Amygdala (tissue), 56 donors: ENCODE measurements around the gene PTPRN2.
"Not testable (repeated sequence)": the region's sequence is repeated elsewhere in the genome, so short reads cannot be mapped to it uniquely, and the experiment has no call there.

ENCODE experiments used
- DNase-seq, 56 donors: peaks; one replicate each; lab custom pipeline; 2025; lab: John Stamatoyannopoulos, UW

Gene PTPRN2

DNA sequence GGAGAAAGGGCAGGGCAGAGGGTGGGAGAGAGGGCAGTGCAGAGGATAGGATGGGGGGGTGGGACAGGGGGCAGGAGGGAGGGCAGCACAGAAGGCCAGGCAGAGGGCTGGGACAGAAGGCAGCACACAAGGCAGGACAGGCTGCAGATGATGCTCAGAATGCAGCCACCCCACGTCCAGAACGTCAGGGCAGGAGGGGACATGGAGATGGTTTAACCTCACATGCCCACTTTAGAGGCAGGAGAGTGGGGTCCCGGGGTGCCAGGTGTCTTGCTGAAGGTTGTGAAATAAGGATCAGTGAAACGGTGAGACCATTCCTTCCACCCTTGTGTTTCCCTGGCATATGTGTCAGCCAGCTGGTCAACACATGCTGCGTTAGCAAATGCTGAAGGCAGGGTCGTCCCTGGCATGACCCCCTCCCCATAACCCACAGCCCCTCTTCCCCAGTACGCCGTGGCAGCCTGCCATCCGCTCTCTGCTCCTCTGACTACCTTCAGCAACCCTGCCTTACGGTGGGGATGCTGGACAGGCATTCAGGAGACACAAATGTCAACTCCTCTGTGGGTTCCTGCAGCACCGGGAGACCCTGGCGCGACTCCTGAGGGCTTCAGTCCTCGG is 658.7 kb downstream of the PTPRN2 start:
- no peak for DNase-seq

- DNase-seq, result no peak
Observed at GRCh38 chr7:157928171-157928794, 659.3 kb downstream of the PTPRN2 start.

DNA sequence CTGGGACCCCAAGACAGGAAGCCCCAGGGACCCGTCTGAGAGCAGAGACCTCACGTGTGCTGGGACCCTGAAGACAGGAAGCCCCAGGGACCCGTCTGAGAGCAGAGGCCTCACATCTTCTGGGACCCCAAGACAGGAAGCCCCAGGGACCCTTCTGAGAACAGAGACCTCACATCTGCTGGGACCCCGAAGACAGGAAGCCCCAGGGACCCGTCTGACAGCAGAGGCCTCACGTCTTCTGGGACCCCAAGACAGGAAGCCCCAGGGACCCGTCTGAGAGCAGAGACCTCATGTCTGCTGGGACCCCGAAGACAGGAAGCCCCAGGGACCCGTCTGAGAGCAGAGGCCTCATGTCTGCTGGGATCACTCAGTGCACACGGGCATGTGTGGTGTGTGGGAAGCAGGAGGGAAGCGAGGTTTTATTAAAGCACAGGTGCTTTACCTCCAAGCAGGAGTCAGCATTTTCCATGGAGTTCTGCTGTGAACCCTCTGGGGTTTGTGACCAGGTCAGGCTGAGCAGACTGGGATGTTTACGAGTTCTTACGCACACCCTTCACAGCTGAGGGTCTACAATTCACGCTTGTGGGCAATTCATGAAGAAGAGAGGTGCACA is 660.2 kb downstream of the PTPRN2 start:
- no peak for DNase-seq

DNA sequence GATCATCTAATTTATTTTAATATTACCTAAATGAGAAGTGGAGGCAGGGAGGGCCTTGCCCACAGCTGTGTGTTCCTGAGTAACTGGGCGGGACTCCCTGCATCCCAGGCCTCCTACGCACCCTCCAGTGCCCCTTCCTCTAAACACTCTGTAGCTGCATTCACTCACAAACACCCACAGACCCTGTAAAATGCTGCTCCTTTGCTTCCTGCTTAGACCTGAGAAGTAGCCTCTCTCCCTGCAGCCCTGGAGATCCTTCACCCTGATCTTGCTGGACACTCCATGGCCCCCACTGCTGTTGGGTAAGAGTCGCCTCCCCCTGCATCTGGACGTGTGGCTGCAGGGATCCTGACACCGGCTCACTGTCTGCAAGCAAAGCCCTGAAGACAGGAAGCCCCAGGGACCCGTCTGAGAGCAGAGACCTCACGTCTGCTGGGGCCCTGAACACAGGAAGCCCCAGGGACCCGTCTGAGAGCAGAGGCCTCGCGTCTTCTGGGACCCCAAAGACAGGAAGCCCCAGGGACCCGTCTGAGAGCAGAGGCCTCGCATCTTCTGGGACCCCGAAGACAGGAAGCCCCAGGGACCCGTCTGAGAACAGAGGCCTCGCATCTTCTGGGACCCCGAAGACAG is 661.0 kb downstream of the PTPRN2 start:
- no peak for DNase-seq

DNA sequence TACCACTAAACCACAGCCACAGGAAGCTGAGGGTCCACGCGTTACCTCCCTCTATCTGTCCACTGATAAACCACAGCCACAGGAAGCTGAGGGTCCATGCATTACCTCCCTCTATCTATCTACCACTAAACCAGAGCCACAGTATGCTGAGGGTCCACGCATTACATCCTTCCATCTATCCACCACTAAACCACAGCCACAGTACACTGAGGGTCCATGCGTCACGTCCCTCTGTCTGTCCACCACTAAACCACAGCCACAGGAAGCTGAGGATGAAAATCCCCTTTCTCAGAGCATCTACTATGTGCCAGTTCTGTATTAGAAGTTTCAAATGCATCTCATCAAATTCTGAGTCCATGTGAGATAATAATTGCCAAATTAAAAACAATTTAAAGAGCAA is 661.5 kb downstream of the PTPRN2 start:
- DNase-seq, result no peak

DNA sequence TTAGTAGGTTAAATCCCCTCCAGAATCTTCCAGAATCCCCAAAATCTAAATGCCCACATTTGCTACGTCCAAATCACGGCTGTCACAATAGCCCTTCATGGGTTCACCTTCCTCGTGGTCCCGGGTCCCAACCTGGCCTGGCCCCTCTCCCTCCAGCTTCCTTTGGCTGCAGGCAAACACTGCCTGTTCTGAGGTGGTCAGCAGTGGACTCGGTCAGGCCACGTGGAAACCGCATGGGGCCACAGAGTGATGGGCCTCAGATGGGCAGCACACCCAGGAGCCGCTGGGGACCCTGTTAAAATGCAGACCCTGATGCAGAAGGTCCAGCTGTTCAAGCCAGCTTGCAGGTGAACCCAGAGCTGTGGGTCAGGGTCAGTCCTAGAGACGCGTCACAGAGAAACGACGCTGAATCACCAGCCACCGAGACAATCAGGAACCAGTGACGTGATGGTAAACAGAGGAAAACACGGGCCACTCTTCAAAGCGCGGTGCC is 662.2 kb downstream of the PTPRN2 start:
- no peak for DNase-seq

DNA sequence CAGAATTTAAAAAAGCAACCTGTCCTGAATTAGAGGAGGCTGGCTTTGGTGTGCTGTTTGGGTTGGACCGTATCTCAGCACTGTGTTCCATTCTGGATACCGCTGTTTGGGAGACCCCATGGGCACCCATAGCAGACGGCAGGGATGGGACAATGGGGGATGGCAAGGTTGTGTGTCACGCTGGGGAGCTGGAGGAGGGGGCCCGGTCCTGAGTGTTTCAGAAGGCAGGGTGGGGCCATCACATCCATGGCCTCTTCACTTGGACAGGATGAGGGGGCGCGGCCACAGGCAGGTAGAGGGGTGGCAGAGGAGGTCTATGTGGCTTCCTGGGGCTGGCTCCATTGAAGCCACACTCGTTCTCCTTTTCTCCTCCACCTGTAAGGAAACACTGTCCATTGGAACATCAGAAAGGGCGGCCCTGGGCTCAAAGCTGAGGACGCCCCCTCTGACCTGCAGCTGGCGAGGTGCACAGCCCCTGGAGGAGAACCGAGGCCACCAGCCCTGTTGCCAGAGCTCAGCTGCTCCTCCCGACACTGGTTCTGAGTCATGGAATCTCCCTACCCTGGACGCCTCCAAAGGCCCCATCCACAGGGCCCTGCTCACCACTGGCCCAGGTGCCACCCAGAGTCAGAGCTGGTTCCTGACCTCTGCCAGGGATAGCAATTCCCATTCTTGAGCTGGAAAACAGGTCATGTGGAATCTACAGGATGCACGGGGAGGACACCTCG is 663.6 kb downstream of the PTPRN2 start:
- no peak for DNase-seq

DNA sequence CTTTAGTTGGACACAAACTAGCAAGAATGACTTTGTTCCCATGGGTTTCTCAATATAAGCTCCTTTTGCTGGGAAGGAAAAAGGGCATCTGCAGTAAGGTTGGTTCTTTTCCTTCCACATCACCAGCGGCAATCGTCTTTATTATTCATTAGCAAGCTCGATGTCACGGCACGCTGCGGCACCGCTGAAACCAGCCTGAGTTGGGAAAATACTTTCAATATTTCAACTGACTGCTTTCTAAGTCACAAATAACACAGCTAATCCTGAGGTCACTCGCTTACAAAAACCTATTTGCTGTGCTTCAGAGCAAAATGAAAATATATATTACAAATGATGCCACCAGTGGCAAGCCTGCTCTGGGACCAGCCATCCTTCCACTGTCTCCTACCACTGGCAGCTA is 665.0 kb downstream of the PTPRN2 start:
- no peak for DNase-seq

GRCh38 chr7:157918326-157919080 is 669.1 kb downstream of the PTPRN2 start:
- no peak for DNase-seq

DNA sequence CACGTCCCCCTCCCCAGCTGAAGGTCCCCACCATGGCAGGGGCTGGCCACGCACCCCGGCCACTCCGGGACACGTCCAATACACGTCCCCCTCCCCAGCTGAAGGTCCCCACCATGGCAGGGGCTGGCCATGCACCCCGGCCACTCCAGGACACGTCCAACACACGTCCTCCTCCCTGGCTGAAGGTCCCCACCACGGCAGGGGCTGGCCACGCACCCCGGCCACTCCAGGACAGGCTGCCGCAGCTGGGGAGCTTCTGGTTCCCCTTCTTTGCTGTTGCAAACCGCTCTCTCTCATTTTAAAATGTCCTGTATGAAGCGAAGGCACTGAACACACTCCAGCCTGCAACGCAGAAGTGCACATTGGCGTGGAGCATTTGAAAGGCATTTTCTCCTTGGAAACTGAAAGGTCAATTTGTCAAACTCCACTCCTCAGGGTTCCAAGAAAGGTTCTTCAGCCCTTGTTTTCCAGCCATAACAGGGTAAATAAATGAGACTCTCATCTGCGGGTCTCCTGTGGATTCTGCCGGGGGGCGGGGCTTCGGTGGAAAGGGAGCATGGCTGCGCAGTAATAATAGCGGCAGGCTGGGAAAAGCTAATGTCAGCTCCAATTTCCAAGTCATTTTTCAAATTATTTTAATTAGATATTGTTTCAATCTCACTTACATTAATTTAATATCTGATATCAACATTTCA is 670.5 kb downstream of the PTPRN2 start:
- DNase-seq, result no peak

DNA sequence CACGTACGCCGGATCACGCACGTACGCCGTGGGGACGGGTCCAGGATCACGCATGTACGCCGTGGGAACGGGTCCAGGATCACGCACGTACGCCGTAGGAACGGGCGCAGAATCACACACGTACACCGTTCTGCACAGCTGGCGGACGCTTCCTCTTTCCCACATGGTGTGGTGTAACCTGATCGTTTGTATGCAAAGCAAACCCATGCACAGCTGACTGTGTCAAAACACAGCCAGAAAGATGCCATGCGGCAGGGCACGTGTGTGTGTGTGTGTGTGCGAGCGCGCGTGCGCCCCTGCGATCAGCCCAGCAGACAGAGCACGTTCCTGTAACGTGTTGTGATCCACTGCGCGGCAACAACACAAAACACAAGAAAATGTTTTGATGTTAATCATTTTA is 677.2 kb downstream of the PTPRN2 start:
- DNase-seq, result no peak

DNA sequence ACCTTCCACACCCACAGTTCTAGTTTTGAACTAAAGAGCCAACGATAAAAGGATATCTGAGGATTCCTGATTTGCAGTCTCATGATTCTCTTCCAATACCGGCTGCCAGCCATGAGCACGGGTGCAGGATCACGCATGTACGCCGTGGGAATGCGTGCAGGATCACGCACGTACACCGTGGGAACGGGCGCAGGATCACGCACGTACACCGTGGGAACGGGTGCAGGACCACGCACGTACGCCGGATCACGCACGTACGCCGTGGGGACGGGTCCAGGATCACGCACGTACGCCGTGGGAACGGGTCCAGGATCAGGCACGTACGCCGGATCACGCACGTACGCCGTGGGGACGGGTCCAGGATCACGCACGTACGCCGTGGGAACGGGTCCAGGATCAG is 677.6 kb downstream of the PTPRN2 start:
- not testable (repeated sequence) for DNase-seq

DNA sequence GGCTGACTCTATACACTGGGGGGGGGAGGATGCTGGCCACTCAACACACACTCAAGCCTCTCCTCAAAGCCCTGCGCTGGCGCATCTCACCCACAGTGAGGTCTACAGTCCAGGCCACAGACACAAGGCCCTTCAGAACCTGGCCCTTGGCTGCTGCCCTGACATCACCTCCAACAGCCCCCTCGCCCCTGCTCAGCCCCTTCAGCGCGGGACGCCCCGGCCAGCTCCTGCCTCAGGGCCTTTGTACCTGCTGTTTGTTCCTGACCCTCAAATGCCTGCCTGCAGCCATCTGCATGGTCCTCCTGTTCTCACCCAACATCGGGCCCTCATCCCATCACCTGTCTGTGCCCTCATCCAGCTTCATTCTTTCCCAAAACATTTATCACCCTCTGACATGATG is 678.3 kb downstream of the PTPRN2 start:
- DNase-seq, result no peak

- peak in 9 of 56 donors; percentile 1 to 36 (median 15) for DNase-seq
Observed at GRCh38 chr7:157908006-157908782, 679.4 kb downstream of the PTPRN2 start.

- DNase-seq, result no peak
Observed at GRCh38 chr7:157907091-157907490, 680.5 kb downstream of the PTPRN2 start.

DNA sequence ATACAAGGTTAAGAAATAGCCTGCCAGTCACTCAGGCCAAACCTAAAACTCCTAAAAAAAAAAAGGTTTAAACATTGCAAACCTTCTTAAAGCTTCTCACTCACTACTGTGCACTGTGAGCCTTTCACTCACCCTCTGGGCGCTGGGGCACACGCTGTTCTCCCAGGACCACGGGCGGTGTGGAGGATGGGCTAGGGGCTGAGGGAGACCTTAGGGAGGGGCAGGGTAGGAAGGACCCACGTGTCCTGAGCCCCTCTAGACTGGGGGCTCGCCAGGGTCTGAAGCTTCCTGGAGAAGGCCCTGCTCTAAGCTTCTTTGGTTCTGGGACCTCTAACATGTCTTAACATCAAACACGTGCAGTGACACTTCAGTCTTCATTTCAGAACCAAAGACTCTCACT is 681.0 kb downstream of the PTPRN2 start:
- no peak for DNase-seq

GRCh38 chr7:157905651-157906461 is 681.8 kb downstream of the PTPRN2 start:
- DNase-seq, result peak in 1 of 56 donors; percentile 20
